Airway epithelial cell (primary cell): ENCODE data around the gene RENBP. TPM values are rescaled to one million over a fixed set of nuclear protein-coding genes. Genes with fewer than 3 reads are reported as not detected.

Experiments used
- total RNA-seq: library from RNA; depleted of rRNA; stranded (reverse); fragments of >200 nt; gene quantifications from 2 replicates; pipeline ENCODE4 v1.2.3, GENCODE V29; 2015

The RENBP gene
- total RNA-seq, result 0.09 and 0.21 TPM in 2 replicates

DNA sequence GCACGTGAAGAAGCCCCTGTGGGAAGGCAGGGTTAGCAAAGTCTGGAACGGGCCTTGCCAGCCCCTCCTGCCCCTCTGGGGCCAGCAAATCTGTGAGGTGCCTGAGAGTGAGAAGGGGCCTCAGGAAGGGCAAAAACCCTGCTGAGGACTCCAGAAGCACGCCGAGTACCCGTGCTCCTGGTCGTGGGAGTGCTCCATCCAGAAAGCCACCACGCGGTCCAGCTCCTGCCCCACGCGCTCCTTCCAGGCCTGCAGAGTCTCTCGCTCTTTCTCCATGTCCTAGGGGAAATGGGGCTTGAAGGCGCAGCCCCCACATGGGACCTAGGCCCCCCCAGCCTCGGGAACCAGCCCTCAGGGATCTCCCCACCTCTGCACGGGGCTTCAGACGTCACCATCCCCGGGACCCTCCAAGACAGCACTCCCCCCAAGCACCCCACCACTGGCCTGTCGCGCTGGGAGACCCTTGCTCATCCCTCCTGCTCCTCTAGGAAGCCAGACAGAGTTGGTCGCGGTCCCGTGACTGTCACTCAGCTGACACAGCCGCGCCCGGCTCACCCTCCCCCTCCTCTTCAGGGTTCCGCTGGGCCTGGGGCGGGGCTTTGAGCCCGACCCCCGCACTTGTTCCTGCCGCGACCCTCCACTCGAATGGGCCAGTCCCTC is at the start of gene RENBP:
TSS of gene RENBP (minus strand) at position 504 of the 660 bp plus-strand sequence. CDS start at position 471, 33 bp downstream.

GRCh38 chrX:153972368-153973126 is 28.1 kb upstream of the RENBP start, which contains the start of gene TMEM187:
Gene TMEM187 (plus strand): TSS chrX:153972754. CDS start chrX:153982063, 9,309 bp downstream.

GRCh38 chrX:153971450-153972367 is 27.3 kb upstream of the RENBP start, which contains the start of gene HCFC1:
Gene HCFC1 (minus strand): TSS chrX:153971818. CDS start chrX:153970840, 978 bp downstream.

DNA sequence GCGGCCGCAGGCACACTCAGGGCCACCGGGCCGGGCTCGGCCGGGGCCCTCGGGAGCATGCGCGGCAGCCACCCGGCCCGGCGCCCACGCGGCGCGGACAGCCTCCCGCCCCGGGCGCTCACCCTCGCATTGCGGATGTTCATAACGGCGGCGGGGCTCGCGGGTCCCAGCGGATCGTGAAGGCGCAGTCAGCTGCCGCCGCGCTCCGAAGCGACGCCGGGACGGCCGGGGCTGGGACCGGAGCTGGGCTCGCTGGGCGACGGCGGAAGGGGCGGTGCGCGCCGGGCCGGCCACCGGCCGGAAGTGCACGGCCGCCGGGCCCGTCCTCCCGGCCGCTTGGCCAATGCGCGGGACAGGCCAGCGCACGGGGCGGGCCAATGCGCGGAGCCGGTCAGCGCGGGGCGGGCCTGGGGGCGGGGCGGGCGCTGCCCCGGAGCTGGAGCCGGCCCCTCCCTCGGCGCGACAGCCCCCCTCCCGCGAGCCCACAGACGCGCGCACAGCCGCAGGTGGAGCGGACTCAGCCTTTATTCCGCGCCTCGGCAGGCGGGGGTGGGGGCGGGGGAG is 9.6 kb downstream of the RENBP start, which contains the start of gene NAA10:
TSS of gene NAA10 (minus strand) at position 276 of the 564 bp plus-strand sequence. CDS start at position 143, 133 bp downstream.

GRCh38 chrX:153925739-153926551 is 18.5 kb downstream of the RENBP start, which contains the start of gene ARHGAP4:
Gene ARHGAP4 (minus strand): TSS chrX:153926264. CDS start chrX:153926202, 62 bp downstream.

DNA sequence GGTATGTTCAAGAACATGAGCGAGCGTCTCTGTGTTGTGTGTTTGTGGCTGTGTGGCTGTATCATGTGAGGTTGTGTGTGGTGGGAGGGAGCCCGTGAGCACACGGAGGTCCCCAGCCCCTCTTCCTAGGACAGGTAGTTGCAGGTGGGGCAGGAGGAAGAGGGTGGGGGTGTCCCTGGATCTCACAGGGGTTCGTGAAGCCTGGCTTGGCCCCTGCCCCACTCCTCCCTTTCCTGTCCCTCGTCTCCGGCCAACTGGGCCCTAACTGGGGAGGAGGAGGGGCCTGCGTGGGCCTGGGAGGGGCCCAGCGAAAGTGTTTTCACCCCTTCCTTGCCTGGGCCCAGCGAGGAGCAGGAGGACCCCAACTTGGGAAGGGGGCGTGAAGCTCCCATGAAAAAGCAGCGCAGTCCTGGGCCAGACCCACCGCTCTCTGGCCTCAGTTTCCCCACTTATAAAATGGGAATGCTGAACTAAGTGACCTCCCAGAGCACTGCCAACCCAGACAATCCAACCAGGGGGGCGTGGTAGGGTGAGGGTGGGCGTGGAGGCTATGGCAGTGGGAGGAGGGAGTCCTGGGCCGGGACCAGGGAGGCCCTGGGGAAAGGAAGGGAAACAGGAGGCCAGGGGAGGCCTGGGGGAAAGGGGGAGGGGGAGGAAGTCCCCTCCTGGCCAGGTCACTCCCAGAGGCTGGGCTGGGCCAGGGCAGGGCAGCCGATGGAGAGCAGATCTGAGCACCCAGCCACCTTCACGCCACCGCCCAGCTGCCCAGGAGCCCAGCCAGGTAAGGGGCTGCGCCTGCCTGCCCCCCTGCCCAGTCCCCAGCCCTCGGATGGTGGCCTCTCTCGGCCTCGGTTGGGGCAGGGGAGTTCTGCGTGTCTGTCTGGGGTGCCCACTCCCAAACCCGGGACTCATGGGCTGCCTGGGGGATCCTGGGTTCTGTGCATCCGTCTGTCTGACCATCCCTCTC is 40.2 kb downstream of the RENBP start, which contains the start of gene AVPR2:
TSS of gene AVPR2 (plus strand) at position 683 of the 967 bp plus-strand sequence. CDS start 473 bp downstream, outside the sequence.

DNA sequence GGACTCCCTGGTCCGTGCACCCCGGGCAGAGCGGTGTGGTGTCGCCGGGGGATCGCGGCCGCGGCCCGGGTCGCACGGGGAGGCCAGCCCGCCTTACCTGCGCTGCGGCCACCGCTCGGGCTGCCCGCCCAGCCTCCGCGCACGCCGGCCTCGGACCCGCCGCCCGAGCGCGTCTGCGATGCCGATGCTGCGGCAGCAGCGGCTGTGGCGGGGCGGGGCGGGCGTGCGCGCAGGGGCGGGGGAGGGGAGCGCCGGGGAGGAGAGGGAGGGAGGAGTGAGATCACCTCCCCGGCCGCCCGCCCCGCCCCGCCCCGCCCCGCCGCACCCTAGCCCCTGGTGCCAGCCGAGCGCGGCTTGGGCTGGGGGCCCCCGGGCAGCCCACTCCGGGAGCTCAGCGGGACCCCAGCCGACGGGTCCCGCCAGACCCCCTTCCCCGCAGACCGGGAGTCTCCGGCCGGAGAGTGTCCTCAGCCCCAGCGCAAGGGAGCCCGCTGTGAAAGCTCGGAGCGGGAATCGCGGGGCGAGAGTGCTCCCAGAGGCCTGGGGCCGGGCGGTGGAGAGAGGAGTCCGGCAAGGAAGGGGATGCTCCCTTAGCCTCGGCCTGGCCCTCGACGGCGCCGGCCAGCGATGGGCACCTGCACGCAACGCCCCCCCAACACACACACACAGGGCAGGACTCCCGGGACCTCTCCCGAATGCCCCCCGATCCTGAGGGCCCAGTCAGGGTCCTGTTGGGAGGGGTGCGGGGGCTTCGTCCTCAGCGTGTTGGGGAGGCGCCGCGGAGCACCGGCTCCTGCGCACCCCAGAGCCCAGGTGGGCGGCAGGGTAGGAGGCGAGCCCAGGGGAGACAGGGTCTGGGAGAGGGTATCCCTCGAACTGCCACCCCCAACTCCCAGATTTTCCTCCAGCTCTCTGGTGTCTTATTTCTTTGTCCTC is 58.2 kb downstream of the RENBP start, which contains the start of gene L1CAM:
TSS of gene L1CAM (minus strand) at position 206 of the 936 bp plus-strand sequence. CDS start 10,337 bp downstream, outside the sequence.

Other genes starting within 250 kb of the RENBP start
- 164 and 185 TPM in 2 replicates for gene BCAP31, start 220.3 kb downstream of the RENBP start, total RNA-seq
- gene ABCD1, start 219.8 kb downstream of the RENBP start, total RNA-seq, result 3.3 and 4.5 TPM in 2 replicates
- gene PLXNB3, start 180.4 kb downstream of the RENBP start, total RNA-seq, result 7.3 and 9.0 TPM in 2 replicates
- 0.07 TPM in 1 of 2 replicates, not detected in the other for gene SRPK3, start 163.6 kb downstream of the RENBP start, total RNA-seq
- 65.0 and 70.2 TPM in 2 replicates for gene IDH3G, start 150.3 kb downstream of the RENBP start, total RNA-seq
- 129 and 259 TPM in 2 replicates for gene SSR4, start 150.0 kb downstream of the RENBP start, total RNA-seq
- gene PDZD4, start 114.1 kb downstream of the RENBP start, total RNA-seq, result 0.14 TPM in 1 of 2 replicates, not detected in the other
- 1.3 and 1.6 TPM in 2 replicates for gene L1CAM, start 58.5 kb downstream of the RENBP start, total RNA-seq
- gene AVPR2, start 40.0 kb downstream of the RENBP start, total RNA-seq, result not detected in 2 replicates
- 1.2 and 7.0 TPM in 2 replicates for gene ARHGAP4, start 18.4 kb downstream of the RENBP start, total RNA-seq
- 149 and 176 TPM in 2 replicates for gene NAA10, start 9.6 kb downstream of the RENBP start, total RNA-seq
- 35.4 and 50.1 TPM in 2 replicates for gene HCFC1, start 27.2 kb upstream of the RENBP start, total RNA-seq
- 10.3 and 12.4 TPM in 2 replicates for gene TMEM187, start 28.1 kb upstream of the RENBP start, total RNA-seq
- 104 and 110 TPM in 2 replicates for gene IRAK1, start 75.3 kb upstream of the RENBP start, total RNA-seq
- 18.2 and 25.4 TPM in 2 replicates for gene MECP2, start 153.1 kb upstream of the RENBP start, total RNA-seq
- not detected in 2 replicates for gene OPN1LW, start 199.6 kb upstream of the RENBP start, total RNA-seq
- not detected in 2 replicates for gene OPN1MW, start 238.0 kb upstream of the RENBP start, total RNA-seq